Dendritic cell treated with granulocyte-macrophage colony-stimulating factor and Interleukin-4, amounts not matched to agents 40 ng/mL and 50 ng/mL, for 4 days (primary cell): Measurements from ENCODE around the gene DCDC1.
"Not testable (repeated sequence)": the region's sequence is repeated elsewhere in the genome, so short reads cannot be mapped to it uniquely, and the experiment has no call there.

ENCODE experiments used
- H3K27ac Mint-ChIP-seq: one replicate; pipeline ENCODE4 v1.8.0; 2022; ENCODE audit warnings: mild to moderate bottlenecking, mixed read lengths
- H3K27me3 Mint-ChIP-seq: one replicate; pipeline ENCODE4 v1.8.0; 2022; ENCODE audit warnings: mild to moderate bottlenecking, mixed read lengths
- H3K36me3 Mint-ChIP-seq: one replicate; pipeline ENCODE4 v1.8.0; 2022; ENCODE audit warnings: low read depth, mixed read lengths
- H3K4me1 Mint-ChIP-seq: one replicate; pipeline ENCODE4 v1.8.0; 2022; ENCODE audit warnings: low read depth, mixed read lengths
- H3K4me3 Mint-ChIP-seq: one replicate; pipeline ENCODE4 v1.8.0; 2022; ENCODE audit warnings: mild to moderate bottlenecking, moderate library complexity, mixed read lengths
- H3K9me3 Mint-ChIP-seq: one replicate; pipeline ENCODE4 v1.8.0; 2022; ENCODE audit warnings: mixed read lengths
- intact Hi-C: fragments of 100-400 bp; cut with micrococcal nuclease; formaldehyde crosslinking; loops from one replicate; pipeline ENCODE4 v1.15.0; 2022

Gene DCDC1

DNA sequence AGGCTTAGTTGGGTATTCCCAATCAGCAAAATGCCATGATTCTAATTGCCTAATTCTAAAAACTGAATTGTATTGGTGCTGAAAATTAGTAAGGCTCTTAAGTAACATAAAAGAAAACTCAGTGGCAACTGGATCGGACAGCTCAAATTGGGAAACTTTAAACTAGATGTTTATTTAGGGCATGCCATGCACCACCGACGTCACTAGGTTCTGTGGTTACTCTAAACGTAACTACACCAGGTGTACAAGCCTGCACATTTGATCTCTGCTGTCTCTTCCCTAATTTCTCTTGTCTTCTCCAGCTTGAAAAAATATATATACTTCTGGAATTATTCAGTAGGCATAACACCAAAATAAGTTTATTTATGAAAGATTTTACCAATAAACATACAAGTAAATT, 378.2 kb downstream of the DCDC1 start:
- Mint-ChIP-seq H3K9me3 (no peaks in the 10 kb centered on the region), H3K27me3 (no peaks in the 10 kb centered on the region), H3K36me3 (no peaks in the 10 kb centered on the region), H3K27ac (no peak overlapping the region), H3K4me1 (no peaks in the 10 kb centered on the region), H3K4me3 (no peak overlapping the region)
- intact Hi-C loops: no loop called here

DNA sequence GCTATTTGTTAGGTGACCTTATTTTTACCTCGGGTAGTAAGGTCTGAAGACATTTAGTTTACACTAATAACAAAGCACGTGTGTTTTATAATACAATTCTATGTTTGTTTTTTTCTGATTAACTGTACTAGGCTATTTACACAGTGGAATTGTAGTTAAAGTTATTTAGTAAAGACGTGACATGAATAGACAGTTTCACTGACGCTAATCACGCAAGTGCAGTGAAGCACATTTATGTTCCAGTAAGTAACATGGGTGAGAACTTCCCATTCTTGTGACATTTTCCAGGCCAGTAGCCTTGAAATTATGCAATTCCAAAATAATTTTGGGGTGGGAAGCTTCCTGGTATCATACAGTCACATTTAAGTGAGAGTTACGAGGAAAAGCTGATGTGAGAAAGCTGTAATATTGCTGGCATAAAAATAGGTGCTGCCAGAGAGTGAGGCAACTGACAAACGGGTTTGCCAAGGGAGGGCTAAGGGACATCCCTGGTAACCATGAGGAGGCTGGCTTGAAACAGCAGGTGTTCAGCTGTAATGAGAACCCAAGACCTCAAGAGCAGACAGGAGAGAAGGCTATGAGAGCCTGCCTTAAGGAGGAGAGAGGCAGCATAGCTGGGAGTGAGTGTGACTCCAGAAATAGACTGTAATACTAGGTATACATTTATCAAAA, 378.8 kb downstream of the DCDC1 start:
- no peaks in the 10 kb centered on the region for H3K27me3 Mint-ChIP-seq
- H3K4me1 Mint-ChIP-seq: no peaks in the 10 kb centered on the region
- H3K9me3 Mint-ChIP-seq: no peaks in the 10 kb centered on the region
- no peak overlapping the region for H3K4me3 Mint-ChIP-seq
- H3K27ac Mint-ChIP-seq: no peak overlapping the region
- intact Hi-C loops: no loop called here
- H3K36me3 Mint-ChIP-seq: no peaks in the 10 kb centered on the region

DNA sequence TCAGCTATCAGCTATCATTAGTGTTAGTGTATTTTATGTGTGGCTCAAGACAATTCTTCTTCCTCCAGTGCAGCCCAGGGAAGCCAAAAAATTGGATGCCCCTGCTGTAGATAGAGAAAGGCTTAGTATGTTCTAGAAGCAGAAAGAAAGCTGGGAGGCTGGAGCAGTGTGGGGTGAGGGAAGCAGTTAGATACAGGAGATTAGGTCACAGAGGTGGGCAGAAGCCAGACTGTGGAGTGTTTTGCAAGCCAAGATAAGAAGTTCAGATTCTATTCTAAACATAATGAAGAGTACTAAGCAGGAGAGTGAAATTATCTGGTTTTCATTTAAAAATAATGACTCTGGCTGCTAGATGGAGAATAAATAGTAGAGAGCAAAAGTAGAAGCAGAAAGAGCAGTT, 381.7 kb downstream of the DCDC1 start:
- H3K36me3 Mint-ChIP-seq: no peaks in the 10 kb centered on the region
- intact Hi-C loops: no loop called here
- no peaks in the 10 kb centered on the region for H3K27me3 Mint-ChIP-seq
- no peak overlapping the region for H3K27ac Mint-ChIP-seq
- no peaks in the 10 kb centered on the region for H3K9me3 Mint-ChIP-seq
- H3K4me3 Mint-ChIP-seq: no peak overlapping the region
- H3K4me1 Mint-ChIP-seq: no peaks in the 10 kb centered on the region

DNA sequence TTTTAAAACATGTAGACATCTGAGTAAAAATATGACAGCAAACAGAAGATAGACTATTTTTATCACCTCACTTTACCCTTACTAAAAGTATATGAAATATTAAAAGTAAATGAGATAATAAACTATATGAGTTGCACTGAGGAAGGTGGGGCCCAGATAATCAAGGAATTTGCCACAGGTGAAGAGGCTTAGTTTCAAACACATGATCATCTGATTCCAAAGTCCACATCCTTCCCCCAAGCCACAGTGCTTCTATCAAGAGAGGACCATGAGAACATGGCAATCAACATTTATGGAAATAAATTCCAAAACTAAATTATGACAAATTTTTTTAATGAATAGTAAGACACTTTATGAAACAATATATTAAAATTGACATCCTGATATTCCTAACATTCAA, 384.0 kb downstream of the DCDC1 start:
- H3K27ac Mint-ChIP-seq: no peak overlapping the region
- H3K36me3 Mint-ChIP-seq: no peaks in the 10 kb centered on the region
- no peaks in the 10 kb centered on the region for H3K4me1 Mint-ChIP-seq
- no peak overlapping the region for H3K4me3 Mint-ChIP-seq
- no peaks in the 10 kb centered on the region for H3K9me3 Mint-ChIP-seq
- intact Hi-C loops: no loop called here
- H3K27me3 Mint-ChIP-seq: no peaks in the 10 kb centered on the region

DNA sequence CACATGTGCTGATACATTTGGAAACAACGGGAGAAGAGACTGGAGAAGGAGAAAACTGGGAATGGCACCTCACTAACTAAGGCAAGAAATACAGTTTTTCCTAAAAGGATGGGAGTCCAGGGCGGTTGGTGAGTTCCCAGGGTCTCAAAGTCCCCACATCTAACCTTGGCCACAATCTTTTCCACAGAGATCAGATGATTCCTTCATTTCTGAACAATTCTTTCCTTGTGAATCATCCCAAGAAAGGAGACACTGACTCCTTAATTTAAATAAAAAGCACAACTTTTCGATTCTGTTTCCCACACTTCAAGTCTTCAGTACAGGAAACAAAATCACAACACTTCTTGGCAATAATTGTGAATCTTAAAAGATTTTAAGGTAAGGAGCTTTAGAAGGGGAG, 384.7 kb downstream of the DCDC1 start:
- intact Hi-C loops: no loop called here
- H3K27me3 Mint-ChIP-seq: no peaks in the 10 kb centered on the region
- H3K36me3 Mint-ChIP-seq: no peaks in the 10 kb centered on the region
- H3K9me3 Mint-ChIP-seq: no peaks in the 10 kb centered on the region
- no peak overlapping the region for H3K4me3 Mint-ChIP-seq
- no peak overlapping the region for H3K27ac Mint-ChIP-seq
- H3K4me1 Mint-ChIP-seq: no peaks in the 10 kb centered on the region

DNA sequence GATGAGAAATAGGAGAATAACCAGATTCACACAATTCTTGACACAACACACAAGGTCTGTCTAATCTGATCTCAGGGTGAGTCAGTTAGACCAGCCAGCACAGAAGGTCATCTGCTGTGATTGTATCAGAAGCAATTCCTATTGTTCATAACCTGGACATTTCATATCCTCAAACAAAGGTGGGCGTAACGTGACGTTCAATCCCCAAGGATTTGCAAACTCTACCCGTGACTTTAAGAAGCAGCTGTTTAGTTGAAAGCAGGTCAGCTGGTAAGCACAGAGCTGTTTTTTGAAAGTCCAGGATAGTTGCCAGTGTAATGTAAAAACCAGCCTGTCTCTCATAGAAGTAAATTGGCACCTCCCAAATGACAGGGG, 385.1 kb downstream of the DCDC1 start:
- Mint-ChIP-seq H3K4me3 (no peak overlapping the region), H3K36me3 (no peaks in the 10 kb centered on the region), H3K4me1 (no peaks in the 10 kb centered on the region), H3K27ac (no peak overlapping the region), H3K27me3 (no peaks in the 10 kb centered on the region), H3K9me3 (no peaks in the 10 kb centered on the region)
- intact Hi-C loops: no loop called here

DNA sequence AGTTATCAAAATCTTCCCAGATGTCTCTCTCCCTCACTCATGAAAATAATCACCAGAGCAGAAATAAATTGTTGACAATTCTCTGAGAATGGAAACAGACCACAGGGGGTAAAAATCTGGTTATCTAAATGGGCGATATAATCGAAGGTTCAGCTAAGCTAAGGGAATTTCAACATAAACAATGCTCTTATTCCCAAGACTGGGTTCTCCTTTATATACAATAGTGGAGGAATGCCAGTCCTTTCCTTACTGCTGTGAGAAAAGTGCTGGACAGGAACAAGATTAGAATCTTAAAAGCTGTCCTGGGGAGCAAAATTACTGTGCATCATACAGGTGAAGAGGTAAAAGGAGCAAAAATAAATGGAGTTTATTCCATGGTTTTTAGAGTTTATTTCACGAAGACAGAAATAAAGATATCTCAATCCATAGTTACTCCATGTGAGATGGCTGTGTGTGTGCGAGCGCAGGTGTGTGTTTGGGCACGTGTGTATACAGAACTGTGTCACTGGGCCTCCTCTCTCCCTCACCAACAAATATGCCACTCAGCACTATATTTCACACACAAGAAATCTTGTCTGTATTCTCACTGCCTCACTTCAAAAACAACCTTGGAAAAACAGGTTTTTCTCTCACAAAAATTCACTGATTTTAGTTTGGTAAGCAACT, 385.6 kb downstream of the DCDC1 start:
- Mint-ChIP-seq H3K9me3 (no peaks in the 10 kb centered on the region), H3K4me1 (no peaks in the 10 kb centered on the region)
- intact Hi-C loops: no loop called here

DNA sequence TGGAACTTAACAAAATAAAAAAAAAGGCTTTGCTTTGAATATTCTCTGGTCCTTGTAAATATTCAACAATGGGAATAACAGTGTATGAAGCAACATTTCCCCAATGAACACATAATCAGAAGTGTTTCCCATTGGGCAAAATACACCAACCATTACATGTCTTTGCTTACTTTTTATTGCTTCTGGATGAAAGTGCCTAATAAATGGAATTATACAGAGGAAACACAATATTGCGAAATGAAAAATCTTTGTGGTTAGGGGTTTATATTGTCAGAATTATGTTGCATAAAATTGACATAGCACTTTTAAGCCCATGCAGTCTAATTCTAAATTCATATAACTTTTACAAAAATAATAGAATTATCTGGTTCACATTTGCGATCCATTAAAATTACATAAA, 386.4 kb downstream of the DCDC1 start:
- Mint-ChIP-seq H3K36me3 (no peaks in the 10 kb centered on the region), H3K4me1 (no peaks in the 10 kb centered on the region), H3K4me3 (no peak overlapping the region), H3K27ac (no peak overlapping the region), H3K9me3 (no peaks in the 10 kb centered on the region), H3K27me3 (no peaks in the 10 kb centered on the region)
- intact Hi-C loops: no loop called here

More for the DNA sequence above, 385.6 kb downstream of the DCDC1 start:
- no peak overlapping the region for H3K4me3 Mint-ChIP-seq
- no peak overlapping the region for H3K27ac Mint-ChIP-seq
- no peaks in the 10 kb centered on the region for H3K36me3 Mint-ChIP-seq
- no peaks in the 10 kb centered on the region for H3K27me3 Mint-ChIP-seq

DNA sequence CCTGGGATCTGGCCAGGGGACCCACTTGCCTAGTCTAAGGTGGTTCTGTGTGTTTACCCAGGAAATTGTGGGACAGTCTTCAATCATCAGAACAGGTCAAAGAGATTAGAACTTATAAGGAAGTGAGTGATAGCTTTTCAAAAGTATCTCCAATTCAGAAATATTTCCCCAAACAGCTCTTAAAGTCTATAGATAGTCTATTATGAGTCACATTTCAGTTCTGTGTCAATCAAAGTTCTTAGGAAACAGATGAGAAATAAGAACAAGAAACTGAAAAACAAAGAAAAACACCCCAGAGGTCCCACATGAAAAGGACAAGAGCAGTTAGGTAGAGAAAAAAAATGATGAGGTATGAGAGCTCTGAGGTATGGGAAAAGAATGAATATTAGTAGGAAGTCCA, 402.0 kb downstream of the DCDC1 start:
- intact Hi-C loops: no loop called here

DNA sequence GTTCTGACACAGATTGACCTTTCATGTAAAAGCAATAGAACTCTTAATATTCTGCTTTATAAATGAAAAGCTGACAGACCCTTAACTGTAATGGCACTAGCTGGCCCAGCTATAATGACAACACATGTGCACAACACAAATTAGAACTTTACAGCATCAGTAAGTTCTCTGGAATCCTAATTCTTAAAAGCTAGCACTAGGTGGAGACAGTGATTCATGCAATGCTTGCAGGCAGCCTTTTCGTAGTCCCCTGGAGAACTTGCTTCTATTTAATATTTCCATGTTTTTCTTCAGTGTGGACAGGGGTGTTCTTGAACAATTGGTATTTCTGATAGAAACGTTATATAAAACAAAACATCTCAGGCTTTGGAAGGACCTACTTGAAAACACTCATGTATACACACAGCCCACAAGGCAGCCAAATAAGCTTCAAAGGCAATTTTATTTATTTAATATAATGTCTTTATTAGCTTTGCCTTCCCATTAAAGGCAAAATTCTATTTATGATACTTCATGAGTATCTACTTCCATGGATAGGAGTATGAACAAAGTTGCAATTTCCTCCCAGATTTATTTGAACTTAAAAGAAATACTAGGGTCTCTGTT, 409.0 kb downstream of the DCDC1 start:
- H3K4me1 Mint-ChIP-seq: no peaks in the 10 kb centered on the region
- no peak overlapping the region for H3K4me3 Mint-ChIP-seq
- no peaks in the 10 kb centered on the region for H3K9me3 Mint-ChIP-seq
- no peaks in the 10 kb centered on the region for H3K36me3 Mint-ChIP-seq
- intact Hi-C loops: no loop called here
- no peaks in the 10 kb centered on the region for H3K27me3 Mint-ChIP-seq
- no peak overlapping the region for H3K27ac Mint-ChIP-seq

More for the DNA sequence above, 402.0 kb downstream of the DCDC1 start:
- Mint-ChIP-seq H3K4me3 (no peak overlapping the region), H3K36me3 (no peaks in the 10 kb centered on the region), H3K9me3 (peaks cover 14% of the 10 kb centered on the region), H3K27ac (no peak overlapping the region), H3K27me3 (no peaks in the 10 kb centered on the region), H3K4me1 (no peaks in the 10 kb centered on the region)

DNA sequence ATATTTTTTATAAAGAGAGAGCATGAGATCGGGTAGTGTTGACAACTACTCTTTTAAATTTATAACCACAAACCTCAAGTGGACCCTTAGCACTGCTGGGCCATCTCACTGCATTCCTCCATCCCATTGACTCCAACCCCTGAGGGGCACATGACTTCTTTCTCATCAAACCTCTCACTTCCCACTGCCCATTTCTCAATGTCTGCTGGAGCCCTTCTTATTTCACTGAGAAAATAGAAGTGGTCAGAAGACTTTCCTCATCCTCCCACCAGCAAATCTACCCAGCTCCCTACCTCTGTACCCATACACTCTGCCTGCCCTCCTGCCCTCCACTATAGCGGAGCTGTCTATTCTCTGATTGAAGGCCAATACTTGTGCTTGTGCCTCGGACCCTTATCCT, 412.8 kb downstream of the DCDC1 start:
- Mint-ChIP-seq H3K36me3 (no peaks in the 10 kb centered on the region), H3K4me1 (no peaks in the 10 kb centered on the region), H3K27me3 (no peaks in the 10 kb centered on the region), H3K4me3 (no peak overlapping the region), H3K27ac (no peak overlapping the region), H3K9me3 (no peaks in the 10 kb centered on the region)
- intact Hi-C loops: no loop called here

DNA sequence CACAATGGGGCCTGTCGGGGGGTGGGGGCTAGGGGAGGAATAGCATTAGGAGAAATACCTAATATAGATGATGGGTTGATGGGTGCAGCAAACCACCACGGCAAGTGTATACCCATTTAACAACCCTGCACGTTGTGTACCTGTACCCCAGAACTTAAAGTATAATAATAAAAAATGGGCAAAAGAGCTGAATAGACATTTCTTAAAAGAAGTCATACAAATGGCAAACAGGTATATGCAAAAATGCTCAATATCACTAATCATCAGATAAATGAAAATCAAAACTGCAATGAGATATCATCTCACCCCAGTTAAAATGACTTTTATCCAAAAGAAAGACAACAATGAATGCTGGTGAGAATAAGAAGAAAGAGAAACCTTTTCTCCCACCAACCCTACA, 419.7 kb downstream of the DCDC1 start:
- Mint-ChIP-seq H3K4me1 (no peaks in the 10 kb centered on the region), H3K27me3 (peaks cover 1% of the 10 kb centered on the region), H3K4me3 (no peak overlapping the region), H3K36me3 (no peaks in the 10 kb centered on the region), H3K27ac (no peak overlapping the region), H3K9me3 (peaks cover 17% of the 10 kb centered on the region)
- intact Hi-C loops: no loop called here

DNA sequence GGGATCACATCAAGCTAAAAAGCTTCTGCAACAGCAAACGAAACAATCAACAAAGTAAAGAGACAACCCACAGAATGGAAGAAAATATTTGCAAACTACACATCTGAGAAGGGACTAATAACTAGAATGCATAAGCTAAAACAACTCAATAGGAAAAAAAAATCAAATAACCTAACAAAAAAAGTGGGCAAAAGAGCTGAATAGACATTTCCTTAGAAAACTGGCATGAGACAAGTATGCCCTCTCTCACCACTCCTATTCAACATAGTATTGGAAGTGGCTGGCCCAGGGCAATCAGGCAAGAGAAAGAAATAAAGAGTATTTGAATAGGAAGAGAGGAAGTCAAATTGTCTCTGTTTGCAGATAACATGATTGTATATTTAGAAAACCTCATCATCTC, 421.8 kb downstream of the DCDC1 start:
- H3K36me3 Mint-ChIP-seq, H3K4me3 Mint-ChIP-seq, H3K4me1 Mint-ChIP-seq, H3K27me3 Mint-ChIP-seq, intact Hi-C loops, H3K27ac Mint-ChIP-seq: not testable (repeated sequence)
- peaks cover 17% of the 10 kb centered on the region for H3K9me3 Mint-ChIP-seq

DNA sequence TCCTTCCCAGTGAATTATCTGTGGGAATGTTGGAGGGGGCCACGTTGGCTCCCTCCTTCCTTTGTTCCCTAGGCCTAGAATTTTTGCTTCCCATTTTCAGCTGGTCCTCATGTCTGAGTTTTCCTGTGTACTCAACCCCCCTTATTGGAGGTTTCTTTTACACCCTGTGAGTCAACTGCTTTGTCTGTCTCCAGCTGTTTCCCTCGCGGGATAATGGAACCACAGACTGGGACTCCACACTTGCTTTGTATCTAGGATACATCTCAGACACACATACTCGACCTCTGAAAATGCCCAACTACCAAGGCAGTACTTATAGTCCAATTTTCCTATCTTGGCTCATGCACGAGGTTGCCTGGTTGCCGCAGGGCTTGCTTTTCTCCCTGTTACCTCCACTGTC, 430.7 kb downstream of the DCDC1 start:
- Mint-ChIP-seq H3K4me1 (no peaks in the 10 kb centered on the region), H3K36me3 (no peaks in the 10 kb centered on the region), H3K9me3 (peaks cover 27% of the 10 kb centered on the region), H3K4me3 (no peak overlapping the region), H3K27ac (no peak overlapping the region), H3K27me3 (no peaks in the 10 kb centered on the region)
- intact Hi-C loops: no loop called here

DNA sequence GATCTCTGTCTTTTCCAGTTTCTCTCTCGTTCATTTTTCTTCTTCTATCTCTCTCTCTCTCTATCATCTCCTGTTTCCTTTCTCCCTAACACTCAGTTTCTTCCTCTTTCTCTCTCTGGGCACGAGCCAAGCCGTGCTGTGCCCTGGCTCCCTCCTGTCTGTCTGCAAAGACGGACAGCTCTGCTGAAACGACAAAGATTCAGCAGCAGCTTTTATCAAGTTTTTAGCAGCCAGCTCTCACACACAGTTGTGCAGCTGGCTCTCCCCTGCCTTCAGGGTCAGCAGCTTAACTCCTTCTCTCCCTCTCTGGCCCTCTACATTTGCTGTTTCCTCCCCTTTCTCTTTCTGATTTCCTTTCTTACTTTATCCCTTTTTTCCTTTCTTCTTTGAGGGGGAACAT, 431.4 kb downstream of the DCDC1 start:
- intact Hi-C loops: no loop called here
- H3K36me3 Mint-ChIP-seq: no peaks in the 10 kb centered on the region
- no peaks in the 10 kb centered on the region for H3K27me3 Mint-ChIP-seq

More for the DNA sequence above, 431.4 kb downstream of the DCDC1 start:
- Mint-ChIP-seq H3K9me3 (peaks cover 27% of the 10 kb centered on the region), H3K4me3 (no peak overlapping the region), H3K27ac (no peak overlapping the region), H3K4me1 (no peaks in the 10 kb centered on the region)
